Panc1 (cell line): ENCODE results near the gene LPP.

Experiments
- POLR2AphosphoS5 ChIP-seq: IDR thresholded peaks from 2 replicates; pipeline ENCODE4 v1.6.1; 2012; ENCODE audit warnings: mild to moderate bottlenecking, low read depth, low read length, moderate library complexity
- TF ChIP-seq, protein P1 (sequence below), 2 experiments: IDR thresholded peaks; 2 replicates each; pipeline ENCODE4 v1.6.1; 2011 to 2012; ENCODE audit warnings: low read depth in 2 of 2, control low read depth in 1 of 2, low read length in 1 of 2, mild to moderate bottlenecking in 1 of 2, moderate library complexity in 1 of 2; ENCODE audit not compliant: insufficient read depth in 1 of 2
- TF ChIP-seq, protein P2 (sequence below): fragments of 450-650 bp; IDR thresholded peaks from 2 replicates; pipeline ENCODE4 v1.5.1; 2017; ENCODE audit warnings: mild to moderate bottlenecking

DNA sequence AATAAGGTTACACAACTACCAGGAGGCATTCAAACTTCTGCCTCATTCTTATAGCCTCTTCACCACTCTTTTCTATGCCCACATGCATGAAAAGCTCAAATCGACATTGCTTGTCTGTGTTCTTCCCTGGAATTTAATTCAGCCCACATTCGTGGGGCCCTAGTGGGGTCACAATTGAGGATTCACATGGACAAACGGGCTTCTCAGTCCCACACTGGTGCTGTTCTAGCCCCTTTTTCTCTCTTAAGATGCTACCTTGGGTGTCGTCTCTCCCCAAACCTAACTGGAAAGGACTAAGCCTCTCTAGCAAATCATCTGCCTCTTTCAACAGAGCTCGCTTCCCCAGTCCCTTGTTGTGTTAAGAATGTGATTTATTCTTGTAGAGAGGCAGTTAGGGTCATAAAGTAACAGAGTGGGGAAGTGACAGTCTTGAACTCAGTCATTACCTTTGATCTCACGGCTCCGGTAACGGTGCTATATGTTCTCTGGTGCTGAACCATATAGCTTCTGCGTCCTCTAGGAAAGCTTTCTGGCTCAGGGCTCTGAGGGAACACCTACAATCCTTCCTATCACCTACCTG lies 4.9 kb downstream of the LPP start:
- TF ChIP-seq, protein P1, sequence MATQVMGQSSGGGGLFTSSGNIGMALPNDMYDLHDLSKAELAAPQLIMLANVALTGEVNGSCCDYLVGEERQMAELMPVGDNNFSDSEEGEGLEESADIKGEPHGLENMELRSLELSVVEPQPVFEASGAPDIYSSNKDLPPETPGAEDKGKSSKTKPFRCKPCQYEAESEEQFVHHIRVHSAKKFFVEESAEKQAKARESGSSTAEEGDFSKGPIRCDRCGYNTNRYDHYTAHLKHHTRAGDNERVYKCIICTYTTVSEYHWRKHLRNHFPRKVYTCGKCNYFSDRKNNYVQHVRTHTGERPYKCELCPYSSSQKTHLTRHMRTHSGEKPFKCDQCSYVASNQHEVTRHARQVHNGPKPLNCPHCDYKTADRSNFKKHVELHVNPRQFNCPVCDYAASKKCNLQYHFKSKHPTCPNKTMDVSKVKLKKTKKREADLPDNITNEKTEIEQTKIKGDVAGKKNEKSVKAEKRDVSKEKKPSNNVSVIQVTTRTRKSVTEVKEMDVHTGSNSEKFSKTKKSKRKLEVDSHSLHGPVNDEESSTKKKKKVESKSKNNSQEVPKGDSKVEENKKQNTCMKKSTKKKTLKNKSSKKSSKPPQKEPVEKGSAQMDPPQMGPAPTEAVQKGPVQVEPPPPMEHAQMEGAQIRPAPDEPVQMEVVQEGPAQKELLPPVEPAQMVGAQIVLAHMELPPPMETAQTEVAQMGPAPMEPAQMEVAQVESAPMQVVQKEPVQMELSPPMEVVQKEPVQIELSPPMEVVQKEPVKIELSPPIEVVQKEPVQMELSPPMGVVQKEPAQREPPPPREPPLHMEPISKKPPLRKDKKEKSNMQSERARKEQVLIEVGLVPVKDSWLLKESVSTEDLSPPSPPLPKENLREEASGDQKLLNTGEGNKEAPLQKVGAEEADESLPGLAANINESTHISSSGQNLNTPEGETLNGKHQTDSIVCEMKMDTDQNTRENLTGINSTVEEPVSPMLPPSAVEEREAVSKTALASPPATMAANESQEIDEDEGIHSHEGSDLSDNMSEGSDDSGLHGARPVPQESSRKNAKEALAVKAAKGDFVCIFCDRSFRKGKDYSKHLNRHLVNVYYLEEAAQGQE (IDR thresholded peaks at IDR 0.05; ENCODE audit: insufficient read depth in 1 of 2, low read depth in 2 of 2, low read length in 1 of 2), result no peak
- TF ChIP-seq, protein P2, sequence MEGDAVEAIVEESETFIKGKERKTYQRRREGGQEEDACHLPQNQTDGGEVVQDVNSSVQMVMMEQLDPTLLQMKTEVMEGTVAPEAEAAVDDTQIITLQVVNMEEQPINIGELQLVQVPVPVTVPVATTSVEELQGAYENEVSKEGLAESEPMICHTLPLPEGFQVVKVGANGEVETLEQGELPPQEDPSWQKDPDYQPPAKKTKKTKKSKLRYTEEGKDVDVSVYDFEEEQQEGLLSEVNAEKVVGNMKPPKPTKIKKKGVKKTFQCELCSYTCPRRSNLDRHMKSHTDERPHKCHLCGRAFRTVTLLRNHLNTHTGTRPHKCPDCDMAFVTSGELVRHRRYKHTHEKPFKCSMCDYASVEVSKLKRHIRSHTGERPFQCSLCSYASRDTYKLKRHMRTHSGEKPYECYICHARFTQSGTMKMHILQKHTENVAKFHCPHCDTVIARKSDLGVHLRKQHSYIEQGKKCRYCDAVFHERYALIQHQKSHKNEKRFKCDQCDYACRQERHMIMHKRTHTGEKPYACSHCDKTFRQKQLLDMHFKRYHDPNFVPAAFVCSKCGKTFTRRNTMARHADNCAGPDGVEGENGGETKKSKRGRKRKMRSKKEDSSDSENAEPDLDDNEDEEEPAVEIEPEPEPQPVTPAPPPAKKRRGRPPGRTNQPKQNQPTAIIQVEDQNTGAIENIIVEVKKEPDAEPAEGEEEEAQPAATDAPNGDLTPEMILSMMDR, result no peak
- no peak for TF ChIP-seq POLR2AphosphoS5
